HEK293 (cell line): ENCODE data around the gene ZNF423.

Source experiments
- CTCF ChIP-seq: fragments of 450-650 bp; formaldehyde crosslinking; IDR thresholded peaks from 2 replicates; pipeline ENCODE4 v1.5.1; 2016; ENCODE audit warnings: missing biosample characterization, missing genetic modification characterization
- ZNF157 ChIP-seq: fragments of 450-650 bp; formaldehyde crosslinking; IDR thresholded peaks from 2 replicates; pipeline ENCODE4 v1.5.1; 2016; ENCODE audit warnings: missing biosample characterization, missing genetic modification characterization
- TF ChIP-seq, protein P1 (sequence below): fragments of 450-650 bp; IDR thresholded peaks from 2 replicates; pipeline ENCODE4 v1.5.1; 2018; ENCODE audit warnings: missing biosample characterization, mild to moderate bottlenecking, missing genetic modification characterization
- TF ChIP-seq, protein P2 (sequence below): fragments of 450-650 bp; formaldehyde crosslinking; IDR thresholded peaks from 2 replicates; pipeline ENCODE4 v1.5.1; 2016; ENCODE audit warnings: missing biosample characterization, missing genetic modification characterization

- TF ChIP-seq CTCF (tag by site-specific recombination) (no peak), ZNF157 (tag by site-specific recombination) (no peak)
- TF ChIP-seq, protein P1, sequence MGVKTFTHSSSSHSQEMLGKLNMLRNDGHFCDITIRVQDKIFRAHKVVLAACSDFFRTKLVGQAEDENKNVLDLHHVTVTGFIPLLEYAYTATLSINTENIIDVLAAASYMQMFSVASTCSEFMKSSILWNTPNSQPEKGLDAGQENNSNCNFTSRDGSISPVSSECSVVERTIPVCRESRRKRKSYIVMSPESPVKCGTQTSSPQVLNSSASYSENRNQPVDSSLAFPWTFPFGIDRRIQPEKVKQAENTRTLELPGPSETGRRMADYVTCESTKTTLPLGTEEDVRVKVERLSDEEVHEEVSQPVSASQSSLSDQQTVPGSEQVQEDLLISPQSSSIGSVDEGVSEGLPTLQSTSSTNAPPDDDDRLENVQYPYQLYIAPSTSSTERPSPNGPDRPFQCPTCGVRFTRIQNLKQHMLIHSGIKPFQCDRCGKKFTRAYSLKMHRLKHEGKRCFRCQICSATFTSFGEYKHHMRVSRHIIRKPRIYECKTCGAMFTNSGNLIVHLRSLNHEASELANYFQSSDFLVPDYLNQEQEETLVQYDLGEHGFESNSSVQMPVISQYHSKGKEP (tag by site-specific recombination) = no peak
- TF ChIP-seq, protein P2, sequence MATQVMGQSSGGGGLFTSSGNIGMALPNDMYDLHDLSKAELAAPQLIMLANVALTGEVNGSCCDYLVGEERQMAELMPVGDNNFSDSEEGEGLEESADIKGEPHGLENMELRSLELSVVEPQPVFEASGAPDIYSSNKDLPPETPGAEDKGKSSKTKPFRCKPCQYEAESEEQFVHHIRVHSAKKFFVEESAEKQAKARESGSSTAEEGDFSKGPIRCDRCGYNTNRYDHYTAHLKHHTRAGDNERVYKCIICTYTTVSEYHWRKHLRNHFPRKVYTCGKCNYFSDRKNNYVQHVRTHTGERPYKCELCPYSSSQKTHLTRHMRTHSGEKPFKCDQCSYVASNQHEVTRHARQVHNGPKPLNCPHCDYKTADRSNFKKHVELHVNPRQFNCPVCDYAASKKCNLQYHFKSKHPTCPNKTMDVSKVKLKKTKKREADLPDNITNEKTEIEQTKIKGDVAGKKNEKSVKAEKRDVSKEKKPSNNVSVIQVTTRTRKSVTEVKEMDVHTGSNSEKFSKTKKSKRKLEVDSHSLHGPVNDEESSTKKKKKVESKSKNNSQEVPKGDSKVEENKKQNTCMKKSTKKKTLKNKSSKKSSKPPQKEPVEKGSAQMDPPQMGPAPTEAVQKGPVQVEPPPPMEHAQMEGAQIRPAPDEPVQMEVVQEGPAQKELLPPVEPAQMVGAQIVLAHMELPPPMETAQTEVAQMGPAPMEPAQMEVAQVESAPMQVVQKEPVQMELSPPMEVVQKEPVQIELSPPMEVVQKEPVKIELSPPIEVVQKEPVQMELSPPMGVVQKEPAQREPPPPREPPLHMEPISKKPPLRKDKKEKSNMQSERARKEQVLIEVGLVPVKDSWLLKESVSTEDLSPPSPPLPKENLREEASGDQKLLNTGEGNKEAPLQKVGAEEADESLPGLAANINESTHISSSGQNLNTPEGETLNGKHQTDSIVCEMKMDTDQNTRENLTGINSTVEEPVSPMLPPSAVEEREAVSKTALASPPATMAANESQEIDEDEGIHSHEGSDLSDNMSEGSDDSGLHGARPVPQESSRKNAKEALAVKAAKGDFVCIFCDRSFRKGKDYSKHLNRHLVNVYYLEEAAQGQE (tag by site-specific recombination) = no peak
Measured at GRCh38 chr16:49782405-49782804, 73.5 kb downstream of the ZNF423 start.
